SK-MEL-5 (cell line): ENCODE results near the gene RNU2-1. TPM values are rescaled to one million over a fixed set of nuclear protein-coding genes. Genes with fewer than 3 reads are reported as not detected.
"Not testable (repeated sequence)": the region's sequence is repeated elsewhere in the genome, so short reads cannot be mapped to it uniquely, and the experiment has no call there.

Source experiments
- DNase-seq: peaks from one replicate; pipeline ENCODE4 v3.0.0-alpha.2; 2016; ENCODE audit warnings: low read depth, low spot score
- in situ Hi-C: cut with HindIII; loops from 2 replicates; pipeline ENCODE4 v1.10.0; 2016; ENCODE audit warnings: low sequenced_read_pairs, high pct_unique_total_duplicates, low pct_unique_long_range_greater_than_20kb
- polyA plus RNA-seq, 2 experiments: library from polyadenylated mRNA; depleted of rRNA; stranded (reverse); fragments of >200 nt; gene quantifications; 2 replicates each; pipeline ENCODE4 v1.2.3, GENCODE V29; 2015
- total RNA-seq: library from RNA; depleted of rRNA; stranded (reverse); fragments of >200 nt; shearing (Covaris generic); gene quantifications from 2 replicates; pipeline ENCODE4 v1.2.3, GENCODE V29; 2014; rRNA removed

Gene RNU2-1
- total RNA-seq: not detected in 2 replicates
- polyA plus RNA-seq (2015; cell fraction: cytosol; rRNA removed): not detected in 2 replicates
- polyA plus RNA-seq (2015; cell fraction: nucleus; rRNA removed): not detected in 2 replicates

- in situ Hi-C loops, DNase-seq: not testable (repeated sequence)
These were observed at the start of gene RNU2-1 for GRCh38 chr17:43233877-43234276. Gene RNU2-1 (minus strand): TSS chr17:43233977.

- in situ Hi-C loops, DNase-seq: not testable (repeated sequence)
These were observed 39.1 kb upstream of the RNU2-1 start for GRCh38 chr17:43272914-43273313.

GRCh38 chr17:43272483-43272882 lies 38.7 kb upstream of the RNU2-1 start:
- DNase-seq, in situ Hi-C loops: not testable (repeated sequence)

- DNase-seq, in situ Hi-C loops: not testable (repeated sequence)
These were observed 37.1 kb upstream of the RNU2-1 start for GRCh38 chr17:43270552-43271504.

- in situ Hi-C loops: not testable (repeated sequence)
These were observed 12.7 kb upstream of the RNU2-1 start for GRCh38 chr17:43246456-43246855.

GRCh38 chr17:43240596-43241352 lies 7.0 kb upstream of the RNU2-1 start:
- in situ Hi-C loops, DNase-seq: not testable (repeated sequence)

More at GRCh38 chr17:43246456-43246855, 12.7 kb upstream of the RNU2-1 start:
- not testable (repeated sequence) for DNase-seq

GRCh38 chr17:43239597-43239996 lies 5.8 kb upstream of the RNU2-1 start:
- in situ Hi-C loops, DNase-seq: not testable (repeated sequence)

- in situ Hi-C loops, DNase-seq: not testable (repeated sequence)
These were observed 514 bp downstream of the RNU2-1 start for GRCh38 chr17:43233263-43233662.

- in situ Hi-C loops: not testable (repeated sequence)
- DNase-seq: peak; percentile 0
These were observed 1.6 kb downstream of the RNU2-1 start for GRCh38 chr17:43232021-43232699.

GRCh38 chr17:43231205-43232020 lies 2.4 kb downstream of the RNU2-1 start:
- in situ Hi-C loops, DNase-seq: not testable (repeated sequence)

GRCh38 chr17:43228020-43228782 lies 5.6 kb downstream of the RNU2-1 start, which contains the start of gene CCDC200:
Gene CCDC200 (minus strand): TSS chr17:43228623. CDS start chr17:43228554, 69 bp downstream.
- in situ Hi-C loops, DNase-seq: not testable (repeated sequence)

- DNase-seq: no peak
- in situ Hi-C loops: no loop called here
These were observed 7.4 kb downstream of the RNU2-1 start for GRCh38 chr17:43226393-43226792.

- DNase-seq: no peak
- in situ Hi-C loops: no loop called here
These were observed 9.6 kb downstream of the RNU2-1 start for GRCh38 chr17:43224146-43224705.

GRCh38 chr17:43220511-43221125 lies 13.2 kb downstream of the RNU2-1 start:
- DNase-seq: no peak
- in situ Hi-C loops: no loop called here

GRCh38 chr17:43219746-43220380 lies 13.9 kb downstream of the RNU2-1 start:
- no peak for DNase-seq
- in situ Hi-C loops: no loop called here
